Immature natural killer cell (primary cell): ENCODE measurements around the gene DPP6. TPM values are rescaled to one million over a fixed set of nuclear protein-coding genes. Genes with fewer than 3 reads are reported as not detected.

Experiments used
- DNase-seq, 3 donors: peaks; one replicate each; pipeline ENCODE4 v3.0.0; 2022; ENCODE audit warnings: mixed read lengths in 1 of 3
- H3K27ac Mint-ChIP-seq, 6 donors: one replicate each; pipeline ENCODE4 v1.8.0; 2020; ENCODE audit warnings: mixed read lengths in 6 of 6, mild to moderate bottlenecking in 5 of 6, inconsistent platforms in 4 of 6, moderate library complexity in 3 of 6
- H3K27me3 Mint-ChIP-seq, 3 donors: one replicate each; pipeline ENCODE4 v1.8.0; 2020 to 2021; ENCODE audit warnings: low read depth in 3 of 3, mild to moderate bottlenecking in 3 of 3, mixed read lengths in 3 of 3, moderate library complexity in 3 of 3, inconsistent platforms in 1 of 3
- H3K36me3 Mint-ChIP-seq, 3 donors: one replicate each; pipeline ENCODE4 v1.8.0; 2020; ENCODE audit warnings: mixed read lengths in 3 of 3, inconsistent platforms in 2 of 3, mild to moderate bottlenecking in 2 of 3
- H3K4me1 Mint-ChIP-seq, 2 donors: one replicate each; pipeline ENCODE4 v1.8.0; 2020; ENCODE audit warnings: inconsistent platforms in 2 of 2, mild to moderate bottlenecking in 2 of 2, mixed read lengths in 2 of 2, moderate library complexity in 1 of 2
- H3K4me3 Mint-ChIP-seq, 5 donors: one replicate each; pipeline ENCODE4 v1.8.0; 2020; ENCODE audit warnings: mild to moderate bottlenecking in 5 of 5, mixed read lengths in 5 of 5, inconsistent platforms in 3 of 5, moderate library complexity in 3 of 5
- H3K9me3 Mint-ChIP-seq, 6 donors: one replicate each; pipeline ENCODE4 v1.8.0; 2020; ENCODE audit warnings: mild to moderate bottlenecking in 6 of 6, mixed read lengths in 6 of 6, inconsistent platforms in 4 of 6, moderate library complexity in 3 of 6
- polyA plus RNA-seq, 3 donors: library from polyadenylated mRNA; unstranded; fragments of 300-500 nt; fragmentation: Illumina TruSeq; gene quantifications; one replicate each; pipeline ENCODE4 v1.2.3, GENCODE V29; 2021

DPP6 gene
- polyA plus RNA-seq, 3 donors from 2014 or later = not detected

- H3K4me1 Mint-ChIP-seq = no peaks in the 10 kb centered on the region
- H3K9me3 Mint-ChIP-seq = peaks cover 1 to 22% (median 8%) of the 10 kb centered on the region in 6 donors
- H3K4me3 Mint-ChIP-seq = no peak overlapping the region
- H3K36me3 Mint-ChIP-seq = peaks cover 0 to 4% (median 3%) of the 10 kb centered on the region in 3 donors
- DNase-seq = no peak
- H3K27ac Mint-ChIP-seq = no peak overlapping the region
- peaks cover 0 to 3% (median under 1%) of the 10 kb centered on the region in 3 donors for H3K27me3 Mint-ChIP-seq
These were observed 724.2 kb downstream of the DPP6 start for GRCh38 chr7:154776350-154776749.

- no peak overlapping the region for H3K4me3 Mint-ChIP-seq
- peaks cover 0 to 3% (median 0%) of the 10 kb centered on the region in 3 donors for H3K27me3 Mint-ChIP-seq
- H3K36me3 Mint-ChIP-seq = peaks cover 0 to 4% (median 3%) of the 10 kb centered on the region in 3 donors
- no peak overlapping the region for H3K27ac Mint-ChIP-seq
- H3K9me3 Mint-ChIP-seq = peaks cover 1 to 28% (median 8%) of the 10 kb centered on the region in 6 donors
- no peak for DNase-seq
- no peaks in the 10 kb centered on the region for H3K4me1 Mint-ChIP-seq
These were observed 724.8 kb downstream of the DPP6 start for GRCh38 chr7:154777023-154777422.

- peaks cover 0 to 4% (median 3%) of the 10 kb centered on the region in 3 donors for H3K36me3 Mint-ChIP-seq
- no peak for DNase-seq
- H3K27ac Mint-ChIP-seq = no peak overlapping the region
- peaks cover 0 to 33% (median 8%) of the 10 kb centered on the region in 6 donors for H3K9me3 Mint-ChIP-seq
- H3K4me3 Mint-ChIP-seq = no peak overlapping the region
- peaks cover 0 to 3% (median 0%) of the 10 kb centered on the region in 3 donors for H3K27me3 Mint-ChIP-seq
- no peaks in the 10 kb centered on the region for H3K4me1 Mint-ChIP-seq
These were observed 725.3 kb downstream of the DPP6 start for GRCh38 chr7:154777489-154777888.

- peaks cover 0 to 4% (median 3%) of the 10 kb centered on the region in 3 donors for H3K36me3 Mint-ChIP-seq
- DNase-seq = no peak
- no peak overlapping the region for H3K4me3 Mint-ChIP-seq
- H3K9me3 Mint-ChIP-seq = peaks cover 0 to 33% (median 8%) of the 10 kb centered on the region in 6 donors
- H3K27me3 Mint-ChIP-seq = peaks cover 0 to 3% (median 0%) of the 10 kb centered on the region in 3 donors
- H3K27ac Mint-ChIP-seq = no peak overlapping the region
- H3K4me1 Mint-ChIP-seq = no peaks in the 10 kb centered on the region
These were observed 725.7 kb downstream of the DPP6 start for GRCh38 chr7:154777908-154778307.

- no peak for DNase-seq
- Mint-ChIP-seq H3K9me3 (peaks cover 8 to 49% (median 12%) of the 10 kb centered on the region in 6 donors), H3K27me3 (peaks cover 0 to 3% (median 2%) of the 10 kb centered on the region in 3 donors), H3K4me1 (no peaks in the 10 kb centered on the region), H3K4me3 (no peak overlapping the region), H3K36me3 (peaks cover 3 to 7% (median 3%) of the 10 kb centered on the region in 3 donors), H3K27ac (no peak overlapping the region)
These were observed 729.4 kb downstream of the DPP6 start for GRCh38 chr7:154781369-154782303.

- Mint-ChIP-seq H3K27me3 (peaks cover 0 to 2% (median 0%) of the 10 kb centered on the region in 3 donors), H3K9me3 (peaks cover 8 to 49% (median 12%) of the 10 kb centered on the region in 6 donors), H3K36me3 (peaks cover 3 to 7% (median 3%) of the 10 kb centered on the region in 3 donors), H3K4me3 (no peak overlapping the region), H3K4me1 (no peaks in the 10 kb centered on the region), H3K27ac (no peak overlapping the region)
- DNase-seq = no peak
These were observed 731.2 kb downstream of the DPP6 start for GRCh38 chr7:154783281-154783909.

- Mint-ChIP-seq H3K27me3 (peaks cover 0 to 7% (median 0%) of the 10 kb centered on the region in 3 donors), H3K36me3 (peaks cover under 1 to 4% (median 3%) of the 10 kb centered on the region in 3 donors), H3K9me3 (peaks cover 2 to 45% (median 14%) of the 10 kb centered on the region in 6 donors), H3K27ac (no peak overlapping the region), H3K4me3 (no peak overlapping the region), H3K4me1 (no peaks in the 10 kb centered on the region)
- no peak for DNase-seq
These were observed 733.7 kb downstream of the DPP6 start for GRCh38 chr7:154785898-154786297.

GRCh38 chr7:154789404-154789803, 737.2 kb downstream of the DPP6 start:
- no peak overlapping the region for H3K4me3 Mint-ChIP-seq
- H3K4me1 Mint-ChIP-seq = no peaks in the 10 kb centered on the region
- H3K36me3 Mint-ChIP-seq = peaks cover 0 to 4% (median 3%) of the 10 kb centered on the region in 3 donors
- H3K27ac Mint-ChIP-seq = no peak overlapping the region
- no peak for DNase-seq
- H3K27me3 Mint-ChIP-seq = peaks cover 0 to 5% (median 0%) of the 10 kb centered on the region in 3 donors
- peaks cover 2 to 33% (median 16%) of the 10 kb centered on the region in 6 donors for H3K9me3 Mint-ChIP-seq

GRCh38 chr7:154791611-154792010, 739.4 kb downstream of the DPP6 start:
- Mint-ChIP-seq H3K27me3 (peaks cover 2 to 6% (median 5%) of the 10 kb centered on the region in 3 donors), H3K36me3 (no peaks in the 10 kb centered on the region), H3K4me1 (no peaks in the 10 kb centered on the region), H3K9me3 (peaks cover 0 to 17% (median 6%) of the 10 kb centered on the region in 6 donors), H3K4me3 (no peak overlapping the region), H3K27ac (no peak overlapping the region)
- no peak for DNase-seq

GRCh38 chr7:154792436-154793055, 740.3 kb downstream of the DPP6 start:
- H3K4me3 Mint-ChIP-seq = no peak overlapping the region
- H3K4me1 Mint-ChIP-seq = no peaks in the 10 kb centered on the region

GRCh38 chr7:154794147-154794780, 742.1 kb downstream of the DPP6 start:
- DNase-seq = no peak
- Mint-ChIP-seq H3K27ac (no peak overlapping the region), H3K9me3 (peaks cover 0 to 5% (median under 1%) of the 10 kb centered on the region in 6 donors), H3K27me3 (peaks cover 0 to 6% (median 2%) of the 10 kb centered on the region in 3 donors), H3K36me3 (no peaks in the 10 kb centered on the region), H3K4me3 (no peak overlapping the region), H3K4me1 (no peaks in the 10 kb centered on the region)

More at GRCh38 chr7:154792436-154793055, 740.3 kb downstream of the DPP6 start:
- Mint-ChIP-seq H3K36me3 (no peaks in the 10 kb centered on the region), H3K27ac (no peak overlapping the region), H3K9me3 (peaks cover 0 to 11% (median 6%) of the 10 kb centered on the region in 6 donors), H3K27me3 (peaks cover 2 to 6% (median 5%) of the 10 kb centered on the region in 3 donors)
- DNase-seq = no peak

- no peak for DNase-seq
- Mint-ChIP-seq H3K4me3 (no peak overlapping the region), H3K9me3 (peaks cover 0 to 5% (median 0%) of the 10 kb centered on the region in 6 donors), H3K36me3 (no peaks in the 10 kb centered on the region), H3K27me3 (peaks cover 0 to 6% (median 2%) of the 10 kb centered on the region in 3 donors), H3K4me1 (no peaks in the 10 kb centered on the region), H3K27ac (no peak overlapping the region)
These were observed 742.8 kb downstream of the DPP6 start for GRCh38 chr7:154795014-154795413.

GRCh38 chr7:154795437-154795836, 743.2 kb downstream of the DPP6 start:
- no peaks in the 10 kb centered on the region for H3K4me1 Mint-ChIP-seq
- no peak overlapping the region for H3K27ac Mint-ChIP-seq
- peaks cover 0 to 6% (median 2%) of the 10 kb centered on the region in 3 donors for H3K27me3 Mint-ChIP-seq
- H3K4me3 Mint-ChIP-seq = no peak overlapping the region
- H3K9me3 Mint-ChIP-seq = peaks cover 0 to 5% (median 0%) of the 10 kb centered on the region in 6 donors
- no peak for DNase-seq
- H3K36me3 Mint-ChIP-seq = no peaks in the 10 kb centered on the region
